LNCaP clone FGC (cell line): ENCODE results near the gene ELP5.

ENCODE experiments used
- DNase-seq: peaks from one replicate; pipeline ENCODE4 v3.0.0-alpha.2; 2011; ENCODE audit warnings: low read depth
- H3K4me3 ChIP-seq: 2 replicates; pipeline ENCODE4 v1.5.1; 2011; ENCODE audit warnings: mild to moderate bottlenecking, low read depth, low read length, control low read depth
- CTCF ChIP-seq: IDR thresholded peaks from 2 replicates; pipeline ENCODE4 v1.5.1; 2012; ENCODE audit warnings: mild to moderate bottlenecking; ENCODE audit not compliant: control insufficient read depth, insufficient read depth; ENCODE audit errors: extremely low read depth

Gene ELP5

GRCh38 chr17:7295230-7296180 lies 43.5 kb downstream of the ELP5 start:
- H3K4me3 ChIP-seq = no peak overlapping the region
- no peak for TF ChIP-seq CTCF

GRCh38 chr17:7296189-7296861 lies 44.3 kb downstream of the ELP5 start:
- no peak for DNase-seq
- H3K4me3 ChIP-seq = no peak overlapping the region
- TF ChIP-seq CTCF = peak; percentile 82

More at GRCh38 chr17:7295230-7296180, 43.5 kb downstream of the ELP5 start:
- DNase-seq = no peak

GRCh38 chr17:7304179-7304578 lies 52.2 kb downstream of the ELP5 start:
- DNase-seq = no peak
- no peak overlapping the region for H3K4me3 ChIP-seq
- TF ChIP-seq CTCF = no peak

- no peak for TF ChIP-seq CTCF
- peak within 1 kb of the TSS; percentile 66 for H3K4me3 ChIP-seq
- DNase-seq = peak; percentile 97
Measured at GRCh38 chr17:7306911-7307685, 55.1 kb downstream of the ELP5 start, which contains the start of gene EIF5A. EIF5A (plus strand) TSS chr17:7307628; CDS start chr17:7309636, 2,008 bp downstream.

- no peak for TF ChIP-seq CTCF
- DNase-seq = no peak
- H3K4me3 ChIP-seq = peak overlapping the region; percentile 66
Measured at GRCh38 chr17:7307686-7308624, 55.9 kb downstream of the ELP5 start.
